ENCODE data around the gene TRIO. TPM values are rescaled to one million over a fixed set of nuclear protein-coding genes. Genes with fewer than 3 reads are reported as not detected.

The TRIO gene
- total and polyA plus RNA-seq, 2 experiments from 2014 or later, result 18.5 to 78.2 TPM

DNA sequence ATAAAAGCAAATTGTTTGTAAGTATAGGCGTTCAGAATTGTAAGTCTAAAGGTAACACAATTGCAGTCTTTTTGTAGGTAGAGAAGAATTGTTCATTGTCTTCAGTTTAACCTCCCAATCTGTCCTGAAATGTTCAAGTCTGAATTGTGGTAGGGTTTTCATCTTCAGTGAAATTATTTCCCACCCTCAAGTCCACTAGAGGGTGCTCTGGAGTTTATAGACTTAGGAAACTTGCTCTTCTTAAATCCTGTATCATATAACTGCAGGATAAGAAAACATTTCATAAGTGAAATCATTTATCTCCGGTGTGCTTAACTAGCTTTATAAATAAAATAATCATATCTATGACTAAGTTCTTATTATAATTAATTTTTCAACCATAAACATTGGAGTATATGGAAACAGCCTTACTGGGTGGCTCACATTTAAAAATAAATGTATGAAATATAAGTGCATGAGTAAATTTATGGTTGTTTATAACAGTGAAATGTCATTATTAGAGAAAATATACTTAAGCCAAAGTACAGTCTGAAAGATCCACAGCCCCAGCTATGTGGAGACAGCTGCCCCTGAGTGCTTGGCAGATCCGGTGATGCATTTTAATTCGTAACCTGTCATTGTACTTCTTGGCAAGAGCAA lies 256.0 kb downstream of the TRIO start:
- peaks cover 5% of the 10 kb centered on the region for H3K79me2 ChIP-seq
- TF ChIP-seq, protein P1, sequence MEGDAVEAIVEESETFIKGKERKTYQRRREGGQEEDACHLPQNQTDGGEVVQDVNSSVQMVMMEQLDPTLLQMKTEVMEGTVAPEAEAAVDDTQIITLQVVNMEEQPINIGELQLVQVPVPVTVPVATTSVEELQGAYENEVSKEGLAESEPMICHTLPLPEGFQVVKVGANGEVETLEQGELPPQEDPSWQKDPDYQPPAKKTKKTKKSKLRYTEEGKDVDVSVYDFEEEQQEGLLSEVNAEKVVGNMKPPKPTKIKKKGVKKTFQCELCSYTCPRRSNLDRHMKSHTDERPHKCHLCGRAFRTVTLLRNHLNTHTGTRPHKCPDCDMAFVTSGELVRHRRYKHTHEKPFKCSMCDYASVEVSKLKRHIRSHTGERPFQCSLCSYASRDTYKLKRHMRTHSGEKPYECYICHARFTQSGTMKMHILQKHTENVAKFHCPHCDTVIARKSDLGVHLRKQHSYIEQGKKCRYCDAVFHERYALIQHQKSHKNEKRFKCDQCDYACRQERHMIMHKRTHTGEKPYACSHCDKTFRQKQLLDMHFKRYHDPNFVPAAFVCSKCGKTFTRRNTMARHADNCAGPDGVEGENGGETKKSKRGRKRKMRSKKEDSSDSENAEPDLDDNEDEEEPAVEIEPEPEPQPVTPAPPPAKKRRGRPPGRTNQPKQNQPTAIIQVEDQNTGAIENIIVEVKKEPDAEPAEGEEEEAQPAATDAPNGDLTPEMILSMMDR (IDR thresholded peaks at IDR 0.05; ENCODE audit: poor library complexity), result peak; percentile 79
- no peak for TF ChIP-seq EZH2phosphoT487 (IDR thresholded peaks at IDR 0.05; ENCODE audit: low read depth, severe bottlenecking, unreplicated experiment)
- no peak overlapping the region for H3K4me3 ChIP-seq
- H3K9me3 ChIP-seq (ENCODE audit: low read depth), result no peaks in the 10 kb centered on the region
- DNase-seq (ENCODE audit: low spot score), result peak; percentile 76
- no peaks in the 10 kb centered on the region for H3K27me3 ChIP-seq
- no peaks in the 10 kb centered on the region for H3K9me2 ChIP-seq (replicated peaks; ENCODE audit: insufficient read depth)
- H3K27ac ChIP-seq, result no peak overlapping the region
- 60% methylated on average over 4 of the region's 4 CpGs for WGBS (ENCODE audit: low lambda C conversion rate, missing lambda C conversion rate)
- H3K36me3 ChIP-seq (replicated peaks; ENCODE audit: insufficient read depth, low read depth), result no peaks in the 10 kb centered on the region
- no peak overlapping the region for H3K4me2 ChIP-seq
- no peaks in the 10 kb centered on the region for H4K20me1 ChIP-seq (ENCODE audit: insufficient read depth, poor library complexity, severe bottlenecking)
- no peak overlapping the region for H2AFZ ChIP-seq
- no peaks in the 10 kb centered on the region for H3K4me1 ChIP-seq (ENCODE audit: insufficient read depth)

DNA sequence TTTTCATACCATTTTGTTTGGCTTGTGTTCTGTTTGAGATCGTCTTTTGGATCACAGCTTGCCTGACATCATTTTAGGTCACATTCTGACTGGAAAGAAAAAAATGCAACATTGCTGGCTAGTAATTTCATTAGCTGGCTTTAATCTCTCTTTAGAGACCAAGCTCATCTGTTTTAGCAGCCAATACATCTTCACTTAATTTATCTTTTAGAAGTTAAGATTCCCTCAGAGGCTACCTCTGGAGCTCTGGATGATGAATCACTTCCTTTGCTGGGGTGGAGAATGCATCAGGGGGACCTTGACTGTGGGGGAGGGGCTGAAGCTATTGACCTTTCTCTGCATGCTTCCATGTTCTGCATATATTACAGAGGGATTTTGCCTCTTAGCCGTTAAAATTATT lies 256.9 kb downstream of the TRIO start:
- H3K9me2 ChIP-seq (replicated peaks; ENCODE audit: insufficient read depth), result no peaks in the 10 kb centered on the region
- no peak overlapping the region for H2AFZ ChIP-seq
- peaks cover 2% of the 10 kb centered on the region for H3K4me1 ChIP-seq (ENCODE audit: insufficient read depth)
- 82% methylated on average over 2 of the region's 2 CpGs for WGBS (ENCODE audit: low lambda C conversion rate, missing lambda C conversion rate)
- H3K27ac ChIP-seq, result no peak overlapping the region
- H3K4me2 ChIP-seq, result no peak overlapping the region
- no peaks in the 10 kb centered on the region for H3K36me3 ChIP-seq (replicated peaks; ENCODE audit: insufficient read depth, low read depth)
- H3K27me3 ChIP-seq, result no peaks in the 10 kb centered on the region
- no peaks in the 10 kb centered on the region for H4K20me1 ChIP-seq (ENCODE audit: insufficient read depth, poor library complexity, severe bottlenecking)
- H3K4me3 ChIP-seq, result no peak overlapping the region
- H3K79me2 ChIP-seq, result peaks cover 5% of the 10 kb centered on the region
- TF ChIP-seq, protein P1 (IDR thresholded peaks at IDR 0.05; ENCODE audit: poor library complexity), result no peak
- TF ChIP-seq EZH2phosphoT487 (IDR thresholded peaks at IDR 0.05; ENCODE audit: low read depth, severe bottlenecking, unreplicated experiment) (no peak), EZH2 (IDR thresholded peaks at IDR 0.05; ENCODE audit: borderline replicate concordance) (no peak)
- no peaks in the 10 kb centered on the region for H3K9me3 ChIP-seq (ENCODE audit: low read depth)
- DNase-seq (ENCODE audit: low spot score), result no peak

DNA sequence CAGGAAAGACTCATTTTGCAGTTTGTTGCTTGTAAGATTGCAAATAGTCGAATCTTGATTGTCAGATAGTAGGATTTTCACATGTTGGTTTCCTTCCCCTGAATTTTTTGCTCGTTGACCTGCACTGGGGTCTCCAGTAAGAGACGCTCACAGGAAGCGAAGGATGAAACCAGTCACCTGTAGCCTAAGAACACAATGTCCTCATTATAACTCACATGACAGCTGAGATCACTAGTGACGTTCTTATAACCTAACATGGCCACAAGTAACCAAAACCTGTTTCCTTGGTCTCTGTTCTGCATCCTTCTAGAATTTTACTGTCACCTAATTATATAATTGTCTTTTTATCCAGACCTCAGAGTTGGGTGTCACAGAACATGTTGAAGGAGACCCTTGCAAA lies 257.5 kb downstream of the TRIO start:
- Histone ChIP-seq H3K4me2 (no peak overlapping the region), H4K20me1 (ENCODE audit: insufficient read depth, poor library complexity, severe bottlenecking) (no peaks in the 10 kb centered on the region), H3K27ac (no peak overlapping the region)

DNA sequence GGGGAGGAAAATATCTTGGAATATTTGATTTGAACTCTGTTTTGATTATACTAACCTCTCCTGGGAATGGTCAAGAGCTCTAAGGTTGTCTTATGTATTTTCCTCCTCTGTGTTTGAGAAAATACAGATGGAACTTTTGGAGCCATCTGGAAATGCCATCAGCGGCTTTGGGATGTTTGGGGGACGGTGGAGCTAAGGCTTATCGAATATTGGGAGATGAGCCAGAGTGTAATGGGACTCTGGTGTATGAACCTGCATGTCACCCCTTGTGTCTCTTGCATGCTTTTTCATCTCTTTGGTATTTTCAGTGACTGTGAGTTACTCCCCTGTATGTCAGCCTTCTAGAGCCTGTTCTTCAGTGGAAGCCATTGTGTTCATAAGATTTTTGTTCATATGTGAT lies 258.5 kb downstream of the TRIO start:
- no peak for DNase-seq (ENCODE audit: low spot score)
- TF ChIP-seq, protein P1 (IDR thresholded peaks at IDR 0.05; ENCODE audit: poor library complexity), result no peak
- no peak for TF ChIP-seq EZH2 (IDR thresholded peaks at IDR 0.05; ENCODE audit: borderline replicate concordance)
- TF ChIP-seq EZH2phosphoT487 (IDR thresholded peaks at IDR 0.05; ENCODE audit: low read depth, severe bottlenecking, unreplicated experiment), result no peak
- no peak overlapping the region for H3K4me3 ChIP-seq
- H2AFZ ChIP-seq, result no peak overlapping the region
- H3K79me2 ChIP-seq, result peaks cover 5% of the 10 kb centered on the region
- H3K27me3 ChIP-seq, result no peaks in the 10 kb centered on the region
- H3K36me3 ChIP-seq (replicated peaks; ENCODE audit: insufficient read depth, low read depth), result no peaks in the 10 kb centered on the region
- H4K20me1 ChIP-seq (ENCODE audit: insufficient read depth, poor library complexity, severe bottlenecking), result no peaks in the 10 kb centered on the region
- no peak overlapping the region for H3K4me2 ChIP-seq
- no peak overlapping the region for H3K27ac ChIP-seq
- peaks cover 9% of the 10 kb centered on the region for H3K4me1 ChIP-seq (ENCODE audit: insufficient read depth)
- H3K9me2 ChIP-seq (replicated peaks; ENCODE audit: insufficient read depth), result no peaks in the 10 kb centered on the region
- H3K9me3 ChIP-seq (ENCODE audit: low read depth), result no peaks in the 10 kb centered on the region
- WGBS (ENCODE audit: low lambda C conversion rate, missing lambda C conversion rate), result 88% methylated on average over 3 of the region's 3 CpGs

More for the DNA sequence above, 257.5 kb downstream of the TRIO start:
- no peaks in the 10 kb centered on the region for H3K9me2 ChIP-seq (replicated peaks; ENCODE audit: insufficient read depth)
- 86% methylated on average over 5 of the region's 5 CpGs for WGBS (ENCODE audit: low lambda C conversion rate, missing lambda C conversion rate)
- H3K27me3 ChIP-seq, result no peaks in the 10 kb centered on the region
- H3K9me3 ChIP-seq (ENCODE audit: low read depth), result no peaks in the 10 kb centered on the region
- H2AFZ ChIP-seq, result no peak overlapping the region
- no peak for DNase-seq (ENCODE audit: low spot score)
- peaks cover 5% of the 10 kb centered on the region for H3K79me2 ChIP-seq
- H3K4me3 ChIP-seq, result no peak overlapping the region
- no peaks in the 10 kb centered on the region for H3K36me3 ChIP-seq (replicated peaks; ENCODE audit: insufficient read depth, low read depth)
- no peak for TF ChIP-seq EZH2 (IDR thresholded peaks at IDR 0.05; ENCODE audit: borderline replicate concordance)
- H3K4me1 ChIP-seq (ENCODE audit: insufficient read depth), result peaks cover 3% of the 10 kb centered on the region
